Spleen (tissue), 11 donors: ENCODE data around the gene PTPN11. TPM values are rescaled to one million over a fixed set of nuclear protein-coding genes. Genes with fewer than 3 reads are reported as not detected.
"Not testable (repeated sequence)": the region's sequence is repeated elsewhere in the genome, so short reads cannot be mapped to it uniquely, and the experiment has no call there.

ENCODE experiments used
- DNase-seq: peaks from one replicate; pipeline ENCODE4 v3.0.0-alpha.2; 2020
- H3K27ac ChIP-seq, 8 donors: fragments of 200-600 bp; sonication (generic) in 7 of 8; 1 replicate in 4 of 8; 2 replicates in 4 of 8; pipeline versions ENCODE4 v1.5.0 to v1.8.0; 2016 to 2021; ENCODE audit warnings: inconsistent platforms in 4 of 8, mild to moderate bottlenecking in 4 of 8, moderate library complexity in 1 of 8
- H3K27me3 ChIP-seq, 7 donors: fragments of 200-600 bp; sonication (generic) in 6 of 7; replicated peaks in 1 of 7; 1 replicate in 4 of 7; 2 replicates in 3 of 7; pipeline versions ENCODE4 v1.5.0 to v1.8.0; 2016 to 2021; ENCODE audit warnings: inconsistent platforms in 3 of 7, mild to moderate bottlenecking in 1 of 7
- H3K36me3 ChIP-seq, 6 donors: fragments of 200-600 bp; sonication (generic) in 5 of 6; 1 replicate in 4 of 6; 2 replicates in 2 of 6; pipeline versions ENCODE4 v1.5.0 to v1.8.0; 2016 to 2021; ENCODE audit warnings: inconsistent platforms in 2 of 6
- H3K4me1 ChIP-seq, 6 donors: fragments of 200-600 bp; sonication (generic) in 5 of 6; 1 replicate in 3 of 6; 2 replicates in 3 of 6; pipeline versions ENCODE4 v1.5.0 to v1.8.0; 2016 to 2021; ENCODE audit warnings: inconsistent platforms in 3 of 6
- H3K4me3 ChIP-seq, 8 donors: fragments of 200-600 bp; sonication (generic) in 7 of 8; 1 replicate in 4 of 8; 2 replicates in 4 of 8; pipeline versions ENCODE4 v1.5.0 to v1.8.0; 2016 to 2021; ENCODE audit warnings: inconsistent platforms in 4 of 8, mild to moderate bottlenecking in 4 of 8, moderate library complexity in 2 of 8
- H3K9me3 ChIP-seq, 8 donors: fragments of 200-600 bp; sonication (generic) in 7 of 8; 1 replicate in 4 of 8; 2 replicates in 4 of 8; pipeline versions ENCODE4 v1.5.0 to v1.8.0; 2016 to 2021; ENCODE audit warnings: inconsistent platforms in 4 of 8
- CTCF ChIP-seq, 11 experiments: fragments of 200-600 bp in 7 of 11; fragments of 450-650 bp in 4 of 11; sonication (generic) in 4 of 11; IDR thresholded peaks in 8 of 11; conservative IDR thresholded peaks in 3 of 11; 1 replicate in 7 of 11; 2 replicates in 4 of 11; pipeline versions ENCODE4 v1.4.0 to v1.8.0; 2016 to 2021; ENCODE audit warnings: antibody characterized with exemption in 11 of 11, inconsistent platforms in 4 of 11, mild to moderate bottlenecking in 1 of 11
- POLR2A ChIP-seq, 3 donors: fragments of 450-650 bp; IDR thresholded peaks; one replicate each; pipeline ENCODE4 v1.5.1; 2017; ENCODE audit warnings: antibody characterized with exemption in 3 of 3, mild to moderate bottlenecking in 1 of 3
- POLR2AphosphoS5 ChIP-seq, 3 donors: sonication (generic); formaldehyde crosslinking; IDR thresholded peaks; one replicate each; pipeline ENCODE4 v1.5.1; 2017; ENCODE audit warnings: antibody characterized with exemption in 3 of 3
- WGBS, 5 donors: extraction: QIAGEN DNeasy Blood & Tissue Kit in 3 of 5; methylation state at CpG; one replicate each; pipeline versions ENCODE4 v1.1.5 to v1.1.7; 2013 to 2018; 5-methylcytosine and 5-hydroxymethylcytosine counted together
- intact Hi-C: fragments of 100-400 bp; cut with DNase I; formaldehyde crosslinking; loops from one replicate; pipeline ENCODE4 v1.15.0; 2023; ENCODE audit warnings: low total_unique reads
- polyA plus RNA-seq, 3 donors: library from polyadenylated mRNA; stranded (reverse); fragments of 200-250 nt; gene quantifications; one replicate each; pipeline ENCODE4 v1.2.1, GENCODE V29; 2013
- total RNA-seq, 7 donors: library from RNA; depleted of rRNA in 3 of 7; stranded (reverse); fragments of >200 nt in 3 of 7; fragmentation: NEBNext Ultra II Directional in 4 of 7; extraction: Animal tissue kit (Norgen Biotek cat#: 25700) in 4 of 7; gene quantifications; one replicate each; pipeline versions ENCODE4 v1.1.0 to v1.2.1, GENCODE V29; 2016 to 2021
- donor health status: healthy with polysubstance abuse.
- donor health status: DM: no; HTN: no; CAD: no; lungs with moderate emphysema.
- donor health status: DM: no; HTN: no; CAD: no.
- donor health status: Bipolar disorder and iron deficiency.
- donor health status: healthy.
- donor health status: DM: no; HTN: no; CAD: no.
- donor health status: DM: yes; HTN: yes; CAD: no.

The PTPN11 gene
- total and polyA plus RNA-seq, 10 donors, result 12.1 to 71.8 (median 61.5) TPM

- Histone ChIP-seq H3K4me3 (no peak overlapping the region), H3K36me3 (peaks cover 0 to 13% (median 0%) of the 10 kb centered on the region in 6 donors), H3K27me3 (no peaks in the 10 kb centered on the region), H3K4me1 (peaks cover 0 to 41% (median 3%) of the 10 kb centered on the region in 6 donors), H3K27ac (no peak overlapping the region), H3K9me3 (no peaks in the 10 kb centered on the region)
- intact Hi-C loops, result no loop called here
- 92 to 100% (median 96%) methylated on average over 2 of the region's 2 CpGs for WGBS, 5 donors
- TF ChIP-seq POLR2A (IDR thresholded peaks at IDR 0.05), result no peak
- TF ChIP-seq CTCF (IDR thresholded peaks at IDR 0.05 in 8 of 11, conservative IDR thresholded peaks at IDR 0.05 in 3 of 11), result no peak
- TF ChIP-seq POLR2AphosphoS5 (IDR thresholded peaks at IDR 0.05), result no peak
- DNase-seq, result no peak
Measured at GRCh38 chr12:112433551-112433950, 14.8 kb downstream of the PTPN11 start.

- intact Hi-C loops, result not testable (repeated sequence)
- 97 to 100% (median 100%) methylated on average over 1 of the region's 1 CpG for WGBS, 5 donors
- H3K4me1 ChIP-seq, result peaks cover 0 to 20% (median 0%) of the 10 kb centered on the region in 6 donors
Measured at GRCh38 chr12:112438645-112439044, 19.9 kb downstream of the PTPN11 start.

DNA sequence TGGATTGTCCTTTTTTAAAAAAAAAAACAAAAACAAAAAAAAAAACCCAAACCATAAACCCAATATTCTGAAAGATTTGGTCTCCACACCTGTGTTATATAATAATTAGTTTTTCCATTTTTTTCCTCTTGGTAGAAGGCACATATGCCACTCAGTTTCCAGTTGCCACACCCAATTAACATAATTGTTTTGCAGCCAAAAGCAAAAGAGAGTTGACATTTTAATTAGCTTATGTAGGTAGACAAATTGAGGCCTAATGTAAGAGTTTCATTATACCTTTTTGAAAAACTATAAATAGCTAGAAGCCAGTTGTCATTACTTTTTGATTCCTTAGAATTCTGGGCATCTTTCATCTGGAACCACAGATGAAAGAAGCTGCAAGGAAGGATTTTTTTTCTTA is 21.0 kb downstream of the PTPN11 start:
- no peak overlapping the region for H3K4me3 ChIP-seq

More at GRCh38 chr12:112438645-112439044, 19.9 kb downstream of the PTPN11 start:
- not testable (repeated sequence) for DNase-seq, H3K36me3 ChIP-seq, H3K27me3 ChIP-seq, H3K4me3 ChIP-seq, H3K9me3 ChIP-seq, H3K27ac ChIP-seq

GRCh38 chr12:112440653-112441052 is 21.9 kb downstream of the PTPN11 start:
- H3K27ac ChIP-seq, H3K4me3 ChIP-seq, intact Hi-C loops, DNase-seq, H3K27me3 ChIP-seq, H3K9me3 ChIP-seq: not testable (repeated sequence)
- WGBS, 5 donors, result 95 to 98% (median 97%) methylated on average over 9 of the region's 9 CpGs
- Histone ChIP-seq H3K4me1 (peaks cover 0 to 20% (median 0%) of the 10 kb centered on the region in 6 donors), H3K36me3 (peaks cover 0 to 20% (median 0%) of the 10 kb centered on the region in 6 donors)

More for the DNA sequence above, 21.0 kb downstream of the PTPN11 start:
- Histone ChIP-seq H3K27me3 (no peaks in the 10 kb centered on the region), H3K36me3 (peaks cover 0 to 12% (median 0%) of the 10 kb centered on the region in 6 donors), H3K27ac (no peak overlapping the region), H3K9me3 (no peaks in the 10 kb centered on the region), H3K4me1 (peaks cover 0 to 20% (median 0%) of the 10 kb centered on the region in 6 donors)
- intact Hi-C loops, result no loop called here
- DNase-seq, result no peak
- TF ChIP-seq POLR2A (IDR thresholded peaks at IDR 0.05) (no peak), CTCF (IDR thresholded peaks at IDR 0.05 in 8 of 11, conservative IDR thresholded peaks at IDR 0.05 in 3 of 11) (no peak), POLR2AphosphoS5 (IDR thresholded peaks at IDR 0.05) (no peak)

- no peaks in the 10 kb centered on the region for H3K9me3 ChIP-seq
- no peak for TF ChIP-seq CTCF (IDR thresholded peaks at IDR 0.05 in 8 of 11, conservative IDR thresholded peaks at IDR 0.05 in 3 of 11)
- TF ChIP-seq POLR2A (IDR thresholded peaks at IDR 0.05), result no peak
- no peak for TF ChIP-seq POLR2AphosphoS5 (IDR thresholded peaks at IDR 0.05)
- no peak overlapping the region for H3K4me3 ChIP-seq
- H3K4me1 ChIP-seq, result peaks cover 0 to 18% (median 3%) of the 10 kb centered on the region in 6 donors
- no peak for DNase-seq
- intact Hi-C loops, result no loop called here
- H3K36me3 ChIP-seq, result peaks cover 0 to 53% (median 21%) of the 10 kb centered on the region in 6 donors
- no peaks in the 10 kb centered on the region for H3K27me3 ChIP-seq
- no peak overlapping the region for H3K27ac ChIP-seq
- 91 to 98% (median 97%) methylated on average over 4 of the region's 4 CpGs for WGBS, 5 donors
Measured at GRCh38 chr12:112443916-112444315, 25.2 kb downstream of the PTPN11 start.
